Medulla oblongata (tissue), 1 donor: ENCODE results near the gene THADA.
"Not testable (repeated sequence)": the region's sequence is repeated elsewhere in the genome, so short reads cannot be mapped to it uniquely, and the experiment has no call there.

Source experiments
- DNase-seq: peaks from one replicate; pipeline ENCODE4 v3.0.0-alpha.2; 2015; ENCODE audit errors: extremely low spot score

THADA gene

GRCh38 chr2:43388371-43388770 is 207.5 kb downstream of the THADA start:
- no peak for DNase-seq

GRCh38 chr2:43387092-43388062 is 208.5 kb downstream of the THADA start:
- no peak for DNase-seq

GRCh38 chr2:43386679-43387078 is 209.2 kb downstream of the THADA start:
- DNase-seq = not testable (repeated sequence)

- DNase-seq = no peak
Measured at GRCh38 chr2:43384143-43384542, 211.7 kb downstream of the THADA start.

- no peak for DNase-seq
Measured at GRCh38 chr2:43383533-43383932, 212.3 kb downstream of the THADA start.

- no peak for DNase-seq
Measured at GRCh38 chr2:43379494-43379893, 216.3 kb downstream of the THADA start.

GRCh38 chr2:43377327-43377726 is 218.5 kb downstream of the THADA start:
- no peak for DNase-seq

GRCh38 chr2:43376523-43377198 is 219.2 kb downstream of the THADA start:
- DNase-seq = no peak

GRCh38 chr2:43375746-43376522 is 219.9 kb downstream of the THADA start:
- no peak for DNase-seq

- no peak for DNase-seq
Measured at GRCh38 chr2:43372416-43373081, 223.3 kb downstream of the THADA start.

GRCh38 chr2:43370705-43371104 is 225.1 kb downstream of the THADA start:
- DNase-seq = no peak

GRCh38 chr2:43370146-43370545 is 225.7 kb downstream of the THADA start:
- no peak for DNase-seq

- no peak for DNase-seq
Measured at GRCh38 chr2:43368483-43369385, 227.1 kb downstream of the THADA start.

- DNase-seq = no peak
Measured at GRCh38 chr2:43367012-43367782, 228.6 kb downstream of the THADA start.

- DNase-seq = no peak
Measured at GRCh38 chr2:43363120-43363519, 232.7 kb downstream of the THADA start.

- DNase-seq = no peak
Measured at GRCh38 chr2:43361286-43361685, 234.6 kb downstream of the THADA start.

GRCh38 chr2:43360137-43360536 is 235.7 kb downstream of the THADA start:
- no peak for DNase-seq

- no peak for DNase-seq
Measured at GRCh38 chr2:43358410-43359201, 237.2 kb downstream of the THADA start.

GRCh38 chr2:43356774-43357173 is 239.1 kb downstream of the THADA start:
- no peak for DNase-seq
